Measurements from ENCODE around the gene UGT1A8. TPM values are rescaled to one million over a fixed set of nuclear protein-coding genes. Genes with fewer than 3 reads are reported as not detected.
"Not testable (repeated sequence)": the region's sequence is repeated elsewhere in the genome, so short reads cannot be mapped to it uniquely, and the experiment has no call there.

The UGT1A8 gene
- polyA plus RNA-seq, 1 donor: not detected

DNA sequence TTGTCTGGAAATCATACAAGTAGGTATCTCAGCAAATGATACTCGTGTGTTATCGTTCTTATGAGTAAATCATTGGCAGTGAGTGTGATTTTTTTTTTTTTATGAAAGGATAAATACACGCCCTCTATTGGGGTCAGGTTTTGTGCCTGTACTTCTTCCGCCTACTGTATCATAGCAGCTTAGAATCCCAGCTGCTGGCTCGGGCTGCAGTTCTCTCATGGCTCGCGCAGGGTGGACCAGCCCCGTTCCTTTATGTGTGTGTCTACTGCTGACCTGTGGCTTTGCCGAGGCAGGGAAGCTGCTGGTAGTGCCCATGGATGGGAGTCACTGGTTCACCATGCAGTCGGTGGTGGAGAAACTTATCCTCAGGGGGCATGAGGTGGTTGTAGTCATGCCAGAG is 18.9 kb downstream of the UGT1A8 start, which contains the start of gene UGT1A10:
UGT1A10 (plus strand) TSS at position 143 of the 400 bp plus-strand sequence; CDS start at position 218, 75 bp downstream.
- not testable (repeated sequence) for H3K9me3 ChIP-seq (ENCODE audit: control insufficient read depth, low read depth, low read length); DNase-seq; H3K4me3 ChIP-seq (ENCODE audit: low read length); H3K4me1 ChIP-seq (ENCODE audit: control insufficient read depth, insufficient read depth, low read length); H3K27me3 ChIP-seq (ENCODE audit: control insufficient read depth, insufficient read depth, low read length); H3K36me3 ChIP-seq (ENCODE audit: control insufficient read depth, insufficient read depth, low read length); H3K27ac ChIP-seq (ENCODE audit: low read length)
- WGBS (ENCODE audit: insufficient coverage, low lambda C conversion rate): no CpG with 5 or more reads among the region's 10 CpGs

DNA sequence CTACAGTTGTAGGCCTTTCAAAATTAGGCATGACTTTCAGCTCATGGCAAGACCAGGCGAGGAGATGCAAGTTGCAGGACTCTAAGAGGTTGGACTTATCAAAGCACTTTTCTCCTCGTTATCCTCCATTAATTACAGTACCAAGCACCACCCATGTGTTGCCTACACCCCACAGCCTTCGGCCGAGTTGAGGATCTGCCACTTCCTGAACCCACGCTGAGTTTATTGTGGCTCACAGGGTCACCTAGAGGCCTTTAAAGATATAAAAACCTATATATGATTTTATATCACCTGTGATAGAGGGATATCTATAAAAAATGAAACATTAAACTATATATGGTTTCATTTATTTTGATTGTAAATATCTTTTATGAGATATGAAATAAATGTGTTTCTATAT is 21.4 kb downstream of the UGT1A8 start:
- H3K9me3 ChIP-seq (ENCODE audit: control insufficient read depth, low read depth, low read length): peaks cover 3% of the 10 kb centered on the region
- H3K4me1 ChIP-seq (ENCODE audit: control insufficient read depth, insufficient read depth, low read length): no peaks in the 10 kb centered on the region
- no peaks in the 10 kb centered on the region for H3K36me3 ChIP-seq (ENCODE audit: control insufficient read depth, insufficient read depth, low read length)
- no peak overlapping the region for H3K27ac ChIP-seq (ENCODE audit: low read length)
- no peaks in the 10 kb centered on the region for H3K27me3 ChIP-seq (ENCODE audit: control insufficient read depth, insufficient read depth, low read length)
- no CpG with 5 or more reads among the region's 5 CpGs for WGBS (ENCODE audit: insufficient coverage, low lambda C conversion rate)
- DNase-seq: no peak
- no peak overlapping the region for H3K4me3 ChIP-seq (ENCODE audit: low read length)

DNA sequence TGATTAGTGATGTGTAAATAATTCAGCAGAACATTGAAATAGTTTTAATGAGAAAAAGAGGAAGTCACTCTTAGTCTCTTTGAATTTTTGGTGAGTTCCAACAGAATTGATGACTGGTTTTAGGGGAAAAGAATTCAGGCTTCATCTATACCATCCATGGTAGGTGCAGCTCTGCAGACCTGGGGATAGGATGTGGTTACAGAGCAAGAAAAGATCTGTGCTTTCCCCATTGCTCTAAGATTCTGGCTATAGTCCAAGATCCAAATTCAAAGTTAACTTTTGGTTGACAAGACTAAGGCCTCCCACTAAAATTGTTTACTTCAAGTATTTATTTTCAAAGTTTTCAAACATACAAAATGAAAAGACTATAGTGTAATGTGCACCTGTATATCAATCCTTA is 22.4 kb downstream of the UGT1A8 start:
- Histone ChIP-seq H3K27ac (ENCODE audit: low read length) (no peak overlapping the region), H3K36me3 (ENCODE audit: control insufficient read depth, insufficient read depth, low read length) (no peaks in the 10 kb centered on the region)

DNA sequence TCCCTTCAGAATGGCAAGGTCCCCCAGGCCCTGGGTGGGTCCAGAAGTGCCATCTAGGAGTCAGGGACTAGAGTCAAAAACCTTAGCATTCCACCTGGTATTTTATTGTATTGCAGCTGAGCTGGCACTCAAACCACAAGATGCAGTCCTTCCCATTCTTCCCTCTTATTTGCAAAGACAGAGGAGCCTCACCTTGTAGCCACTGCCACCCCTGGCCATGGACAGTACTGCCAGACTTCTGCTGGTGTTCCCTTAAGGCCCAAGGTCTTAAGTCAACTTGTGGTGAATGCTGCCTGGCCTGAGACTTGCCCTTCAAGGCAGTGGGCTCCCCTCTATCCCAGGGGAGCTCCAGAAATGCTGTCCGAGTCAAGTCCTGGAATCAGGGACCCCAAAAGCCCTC is 25.7 kb downstream of the UGT1A8 start:
- no peak overlapping the region for H3K4me3 ChIP-seq (ENCODE audit: low read length)
- WGBS (ENCODE audit: insufficient coverage, low lambda C conversion rate): no CpG with 5 or more reads among the region's 1 CpG
- H3K9me3 ChIP-seq (ENCODE audit: control insufficient read depth, low read depth, low read length): peaks cover 3% of the 10 kb centered on the region
- H3K27me3 ChIP-seq (ENCODE audit: control insufficient read depth, insufficient read depth, low read length): no peaks in the 10 kb centered on the region
- no peak for DNase-seq
- H3K27ac ChIP-seq (ENCODE audit: low read length): no peak overlapping the region
- no peaks in the 10 kb centered on the region for H3K4me1 ChIP-seq (ENCODE audit: control insufficient read depth, insufficient read depth, low read length)
- no peaks in the 10 kb centered on the region for H3K36me3 ChIP-seq (ENCODE audit: control insufficient read depth, insufficient read depth, low read length)

More for the DNA sequence above, 22.4 kb downstream of the UGT1A8 start:
- Histone ChIP-seq H3K4me1 (ENCODE audit: control insufficient read depth, insufficient read depth, low read length) (no peaks in the 10 kb centered on the region), H3K27me3 (ENCODE audit: control insufficient read depth, insufficient read depth, low read length) (no peaks in the 10 kb centered on the region), H3K9me3 (ENCODE audit: control insufficient read depth, low read depth, low read length) (peaks cover 3% of the 10 kb centered on the region), H3K4me3 (ENCODE audit: low read length) (no peak overlapping the region)
- DNase-seq: no peak

DNA sequence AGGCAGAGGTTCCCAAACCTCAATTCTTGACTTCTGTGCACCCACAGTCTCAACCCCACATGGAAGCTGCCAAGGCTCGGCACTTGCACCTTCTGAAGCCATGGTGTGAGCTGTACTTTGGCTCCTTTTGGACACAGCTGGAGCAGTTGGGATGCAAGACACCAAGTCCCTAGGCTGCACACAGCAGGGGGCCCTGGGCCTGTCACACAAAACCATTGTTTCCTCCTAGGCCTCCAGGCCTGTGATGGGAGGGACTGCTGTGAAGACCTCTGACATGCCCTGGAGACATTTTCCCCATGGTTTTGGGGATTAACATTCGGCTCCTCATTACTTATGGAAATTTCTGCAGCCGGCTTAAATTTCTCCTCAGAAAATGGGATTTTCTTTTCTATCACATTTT is 28.6 kb downstream of the UGT1A8 start:
- not testable (repeated sequence) for H3K4me1 ChIP-seq (ENCODE audit: control insufficient read depth, insufficient read depth, low read length); H3K27me3 ChIP-seq (ENCODE audit: control insufficient read depth, insufficient read depth, low read length); DNase-seq; H3K27ac ChIP-seq (ENCODE audit: low read length); H3K9me3 ChIP-seq (ENCODE audit: control insufficient read depth, low read depth, low read length); H3K36me3 ChIP-seq (ENCODE audit: control insufficient read depth, insufficient read depth, low read length); H3K4me3 ChIP-seq (ENCODE audit: low read length)
- 100% methylated on average over 2 of the region's 3 CpGs for WGBS (ENCODE audit: insufficient coverage, low lambda C conversion rate)

DNA sequence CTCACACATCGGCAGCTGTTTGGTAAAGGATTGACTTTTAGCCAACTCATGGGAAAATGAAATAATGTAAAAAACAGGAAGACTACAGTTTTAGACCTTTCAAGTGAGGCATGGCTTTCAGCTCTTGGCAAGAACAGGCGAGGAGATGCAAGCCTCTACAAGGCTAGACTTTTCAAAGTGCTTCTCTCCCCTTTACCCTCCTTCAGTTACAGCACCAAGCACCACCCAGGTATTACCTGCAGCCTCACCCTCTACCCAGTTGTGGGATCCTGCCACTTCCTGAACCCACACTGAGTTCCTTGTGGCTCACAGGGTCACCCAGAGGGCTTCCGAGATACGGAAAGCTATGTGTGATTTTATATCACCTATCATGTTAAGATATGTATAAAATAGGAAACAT is 33.5 kb downstream of the UGT1A8 start:
- 100% methylated on average over 1 of the region's 4 CpGs for WGBS (ENCODE audit: insufficient coverage, low lambda C conversion rate)
- no peaks in the 10 kb centered on the region for H3K27me3 ChIP-seq (ENCODE audit: control insufficient read depth, insufficient read depth, low read length)
- no peaks in the 10 kb centered on the region for H3K36me3 ChIP-seq (ENCODE audit: control insufficient read depth, insufficient read depth, low read length)
- H3K4me3 ChIP-seq (ENCODE audit: low read length): no peak overlapping the region
- H3K9me3 ChIP-seq (ENCODE audit: control insufficient read depth, low read depth, low read length): no peaks in the 10 kb centered on the region
- DNase-seq: no peak
- no peaks in the 10 kb centered on the region for H3K4me1 ChIP-seq (ENCODE audit: control insufficient read depth, insufficient read depth, low read length)
- H3K27ac ChIP-seq (ENCODE audit: low read length): no peak overlapping the region

DNA sequence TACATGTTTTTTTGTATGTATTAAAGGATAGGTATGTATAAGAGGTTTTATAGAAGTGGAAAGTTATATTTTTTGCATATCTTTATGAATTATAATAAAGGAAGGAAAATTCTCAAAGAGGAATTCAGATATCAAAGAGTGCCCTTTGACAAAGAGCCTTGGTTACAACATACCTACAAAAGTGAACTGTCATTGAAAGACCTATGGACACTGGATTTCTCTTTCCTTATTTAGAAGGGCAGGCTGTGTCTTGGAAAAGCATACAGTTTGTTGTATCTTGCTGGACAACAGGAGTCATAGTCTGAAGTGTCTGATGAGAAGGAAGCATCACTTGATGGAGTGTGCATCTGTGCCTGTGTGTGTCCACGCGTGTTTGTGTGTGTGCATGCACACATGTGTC is 34.0 kb downstream of the UGT1A8 start:
- H3K4me1 ChIP-seq (ENCODE audit: control insufficient read depth, insufficient read depth, low read length): no peaks in the 10 kb centered on the region
- no peaks in the 10 kb centered on the region for H3K9me3 ChIP-seq (ENCODE audit: control insufficient read depth, low read depth, low read length)
- no peak for DNase-seq
- WGBS (ENCODE audit: insufficient coverage, low lambda C conversion rate): no CpG with 5 or more reads among the region's 2 CpGs
- no peaks in the 10 kb centered on the region for H3K36me3 ChIP-seq (ENCODE audit: control insufficient read depth, insufficient read depth, low read length)
- H3K27ac ChIP-seq (ENCODE audit: low read length): no peak overlapping the region
- H3K27me3 ChIP-seq (ENCODE audit: control insufficient read depth, insufficient read depth, low read length): no peaks in the 10 kb centered on the region
- H3K4me3 ChIP-seq (ENCODE audit: low read length): no peak overlapping the region

DNA sequence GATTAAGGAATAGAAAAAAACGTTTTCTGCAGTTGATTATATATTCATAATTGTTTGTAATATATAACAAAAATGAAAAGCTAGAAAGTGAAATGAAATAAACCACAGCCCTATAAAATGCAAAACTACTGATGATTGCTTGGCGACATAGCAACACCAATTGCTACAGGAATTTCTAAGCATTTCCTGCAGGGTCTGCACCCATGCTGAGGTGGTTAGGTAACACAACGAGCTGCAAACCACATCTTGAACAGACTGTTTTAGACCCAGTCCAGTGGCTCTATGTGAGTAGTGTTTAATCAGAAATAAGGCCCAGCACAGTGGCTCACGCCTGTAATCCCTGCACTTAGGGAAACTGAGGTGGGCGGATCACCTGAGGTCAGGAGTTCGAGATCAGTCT is 37.1 kb downstream of the UGT1A8 start:
- 33% methylated on average over 2 of the region's 6 CpGs for WGBS (ENCODE audit: insufficient coverage, low lambda C conversion rate)
- Histone ChIP-seq H3K27ac (ENCODE audit: low read length) (no peak overlapping the region), H3K4me3 (ENCODE audit: low read length) (no peak overlapping the region), H3K36me3 (ENCODE audit: control insufficient read depth, insufficient read depth, low read length) (no peaks in the 10 kb centered on the region), H3K4me1 (ENCODE audit: control insufficient read depth, insufficient read depth, low read length) (no peaks in the 10 kb centered on the region), H3K9me3 (ENCODE audit: control insufficient read depth, low read depth, low read length) (no peaks in the 10 kb centered on the region), H3K27me3 (ENCODE audit: control insufficient read depth, insufficient read depth, low read length) (no peaks in the 10 kb centered on the region)
- no peak for DNase-seq

DNA sequence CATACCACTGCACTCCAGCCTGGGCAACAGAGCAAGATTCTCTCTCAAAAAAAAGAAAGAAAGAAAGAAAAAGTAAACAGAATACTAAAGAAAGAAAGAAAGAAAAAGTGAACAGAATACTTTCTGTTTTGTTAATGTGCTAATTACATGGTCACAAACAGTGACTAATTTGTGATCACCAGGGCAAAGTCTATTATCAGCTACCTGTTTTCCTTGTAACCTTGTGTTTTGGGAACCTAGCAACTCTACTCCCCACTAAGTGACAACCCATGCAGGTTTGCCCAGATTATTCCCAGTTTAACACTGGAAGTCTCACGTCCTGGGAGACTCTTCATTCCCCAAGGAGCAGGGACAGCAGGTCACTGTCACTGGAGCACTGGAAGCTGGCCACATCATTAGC is 37.6 kb downstream of the UGT1A8 start:
- Histone ChIP-seq H3K36me3 (ENCODE audit: control insufficient read depth, insufficient read depth, low read length) (no peaks in the 10 kb centered on the region), H3K27me3 (ENCODE audit: control insufficient read depth, insufficient read depth, low read length) (no peaks in the 10 kb centered on the region), H3K4me3 (ENCODE audit: low read length) (no peak overlapping the region), H3K9me3 (ENCODE audit: control insufficient read depth, low read depth, low read length) (no peaks in the 10 kb centered on the region), H3K4me1 (ENCODE audit: control insufficient read depth, insufficient read depth, low read length) (no peaks in the 10 kb centered on the region), H3K27ac (ENCODE audit: low read length) (no peak overlapping the region)
- DNase-seq: peak in 1 of 2 donors; percentile 4
- WGBS (ENCODE audit: insufficient coverage, low lambda C conversion rate): 20% methylated on average over 1 of the region's 1 CpG

DNA sequence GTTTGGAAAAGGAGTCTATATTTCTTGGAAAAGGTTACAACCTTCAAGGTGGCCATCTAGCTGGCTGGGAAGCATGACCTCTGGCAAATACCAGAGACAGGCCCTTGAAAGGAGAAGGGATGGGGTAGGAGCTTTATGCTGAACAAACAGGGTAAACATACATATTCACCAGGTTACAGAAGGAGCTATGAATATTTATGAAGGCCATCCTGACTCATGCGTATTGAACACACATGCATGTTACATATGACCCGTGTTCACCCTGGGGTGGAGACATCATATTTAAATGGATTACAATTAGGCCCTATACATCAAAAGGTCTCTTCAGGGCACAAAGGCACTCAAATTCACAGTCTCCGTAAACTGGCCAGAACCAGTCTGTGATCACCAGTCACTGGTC is 38.5 kb downstream of the UGT1A8 start:
- H3K27me3 ChIP-seq (ENCODE audit: control insufficient read depth, insufficient read depth, low read length); H3K4me1 ChIP-seq (ENCODE audit: control insufficient read depth, insufficient read depth, low read length); H3K36me3 ChIP-seq (ENCODE audit: control insufficient read depth, insufficient read depth, low read length); H3K4me3 ChIP-seq (ENCODE audit: low read length); H3K9me3 ChIP-seq (ENCODE audit: control insufficient read depth, low read depth, low read length); H3K27ac ChIP-seq (ENCODE audit: low read length); DNase-seq: not testable (repeated sequence)
- no CpG with 5 or more reads among the region's 3 CpGs for WGBS (ENCODE audit: insufficient coverage, low lambda C conversion rate)

DNA sequence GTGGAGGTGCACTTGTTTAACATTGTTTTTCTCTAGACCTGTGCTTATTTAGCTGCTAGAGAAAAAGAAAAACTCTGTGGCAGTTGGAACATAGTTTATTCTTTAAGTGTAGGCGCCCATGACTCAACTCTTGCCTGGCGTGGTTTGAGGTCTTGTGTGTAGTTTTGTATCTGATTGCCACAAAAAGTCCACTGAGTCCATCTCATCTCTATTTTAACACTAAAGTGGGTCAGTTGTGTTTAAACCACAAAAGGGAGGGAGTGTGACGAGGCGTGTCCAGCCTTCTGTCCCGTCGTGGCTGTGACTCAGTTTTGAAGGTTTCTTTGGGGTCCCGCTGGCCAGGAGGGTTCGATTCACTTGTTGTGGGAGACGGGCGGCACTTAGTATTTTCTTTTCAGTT is 39.0 kb downstream of the UGT1A8 start:
- no peaks in the 10 kb centered on the region for H3K36me3 ChIP-seq (ENCODE audit: control insufficient read depth, insufficient read depth, low read length)
- H3K4me1 ChIP-seq (ENCODE audit: control insufficient read depth, insufficient read depth, low read length): no peaks in the 10 kb centered on the region
- no peak for DNase-seq
- H3K9me3 ChIP-seq (ENCODE audit: control insufficient read depth, low read depth, low read length): no peaks in the 10 kb centered on the region
- no peak overlapping the region for H3K4me3 ChIP-seq (ENCODE audit: low read length)
- WGBS (ENCODE audit: insufficient coverage, low lambda C conversion rate): no CpG with 5 or more reads among the region's 10 CpGs
- H3K27me3 ChIP-seq (ENCODE audit: control insufficient read depth, insufficient read depth, low read length): no peaks in the 10 kb centered on the region
- H3K27ac ChIP-seq (ENCODE audit: low read length): no peak overlapping the region

Data from large intestine (tissue), 3 donors.